HG03469 (cell line): ENCODE results near the gene HRH2.

ENCODE experiments used
- ATAC-seq: cut with Tn5 transposase; IDR thresholded peaks from one replicate; pipeline ENCODE4 v1.9.1; 2021; ENCODE audit warnings: mild to moderate bottlenecking, moderate library complexity, moderate number of reproducible peaks; ENCODE audit not compliant: unreplicated experiment

Gene HRH2

GRCh38 chr5:175690586-175690985 lies 32.7 kb downstream of the HRH2 start:
- no peak for ATAC-seq

- no peak for ATAC-seq
These were observed 33.9 kb downstream of the HRH2 start for GRCh38 chr5:175691761-175692160.

GRCh38 chr5:175692235-175692995 lies 34.5 kb downstream of the HRH2 start:
- no peak for ATAC-seq

GRCh38 chr5:175692996-175693710 lies 35.3 kb downstream of the HRH2 start:
- ATAC-seq: no peak

- ATAC-seq: no peak
These were observed 35.9 kb downstream of the HRH2 start for GRCh38 chr5:175693741-175694140.

GRCh38 chr5:175694371-175695160 lies 36.7 kb downstream of the HRH2 start:
- ATAC-seq: no peak

- ATAC-seq: no peak
These were observed 37.6 kb downstream of the HRH2 start for GRCh38 chr5:175695161-175696126.

- ATAC-seq: no peak
These were observed 38.4 kb downstream of the HRH2 start for GRCh38 chr5:175696139-175696854.

- ATAC-seq: no peak
These were observed 39.0 kb downstream of the HRH2 start for GRCh38 chr5:175696855-175697198.

- no peak for ATAC-seq
These were observed 40.0 kb downstream of the HRH2 start for GRCh38 chr5:175697846-175698245.

GRCh38 chr5:175698401-175699115 lies 40.7 kb downstream of the HRH2 start:
- ATAC-seq: no peak

- no peak for ATAC-seq
These were observed 43.1 kb downstream of the HRH2 start for GRCh38 chr5:175700991-175701390.

- ATAC-seq: no peak
These were observed 43.9 kb downstream of the HRH2 start for GRCh38 chr5:175701797-175702196.

- no peak for ATAC-seq
These were observed 48.6 kb downstream of the HRH2 start for GRCh38 chr5:175706499-175706898.

- no peak for ATAC-seq
These were observed 50.0 kb downstream of the HRH2 start for GRCh38 chr5:175707751-175708375.

GRCh38 chr5:175709276-175709781 lies 51.5 kb downstream of the HRH2 start:
- no peak for ATAC-seq

GRCh38 chr5:175710326-175710725 lies 52.5 kb downstream of the HRH2 start:
- ATAC-seq: no peak

GRCh38 chr5:175711031-175711430 lies 53.2 kb downstream of the HRH2 start:
- no peak for ATAC-seq
